ENCODE measurements around the gene KAZN.

Gene KAZN

GRCh38 chr1:14658642-14659041 lies 60.2 kb downstream of the KAZN start:
- Histone ChIP-seq H3K27ac (ENCODE audit: low read depth, low read length) (no peak overlapping the region), H3K27me3 (ENCODE audit: insufficient read depth, low read length) (no peaks in the 10 kb centered on the region), H3K4me1 (ENCODE audit: control insufficient read depth, insufficient read depth, low read length, unreplicated experiment) (no peaks in the 10 kb centered on the region), H3K36me3 (ENCODE audit: insufficient read depth, low read length) (no peaks in the 10 kb centered on the region), H3K79me2 (ENCODE audit: control insufficient read depth, insufficient read depth, low read length, unreplicated experiment) (no peaks in the 10 kb centered on the region), H2AFZ (ENCODE audit: low read length, unreplicated experiment) (no peak overlapping the region), H3K4me3 (ENCODE audit: low read depth, low read length) (no peak overlapping the region)

- Histone ChIP-seq H3K36me3 (ENCODE audit: insufficient read depth, low read length) (no peaks in the 10 kb centered on the region), H3K4me3 (ENCODE audit: low read depth, low read length) (no peak overlapping the region), H3K4me1 (ENCODE audit: control insufficient read depth, insufficient read depth, low read length, unreplicated experiment) (no peaks in the 10 kb centered on the region), H3K27me3 (ENCODE audit: insufficient read depth, low read length) (no peaks in the 10 kb centered on the region), H2AFZ (ENCODE audit: low read length, unreplicated experiment) (no peak overlapping the region), H3K79me2 (ENCODE audit: control insufficient read depth, insufficient read depth, low read length, unreplicated experiment) (no peaks in the 10 kb centered on the region), H3K27ac (ENCODE audit: low read depth, low read length) (no peak overlapping the region)
Measured at GRCh38 chr1:14659913-14660312, 61.4 kb downstream of the KAZN start.

GRCh38 chr1:14660801-14661200 lies 62.3 kb downstream of the KAZN start:
- Histone ChIP-seq H2AFZ (ENCODE audit: low read length, unreplicated experiment) (no peak overlapping the region), H3K79me2 (ENCODE audit: control insufficient read depth, insufficient read depth, low read length, unreplicated experiment) (no peaks in the 10 kb centered on the region), H3K4me3 (ENCODE audit: low read depth, low read length) (no peak overlapping the region), H3K4me1 (ENCODE audit: control insufficient read depth, insufficient read depth, low read length, unreplicated experiment) (no peaks in the 10 kb centered on the region), H3K27me3 (ENCODE audit: insufficient read depth, low read length) (no peaks in the 10 kb centered on the region), H3K27ac (ENCODE audit: low read depth, low read length) (no peak overlapping the region), H3K36me3 (ENCODE audit: insufficient read depth, low read length) (no peaks in the 10 kb centered on the region)

GRCh38 chr1:14661222-14661621 lies 62.7 kb downstream of the KAZN start:
- no peaks in the 10 kb centered on the region for H3K79me2 ChIP-seq (ENCODE audit: control insufficient read depth, insufficient read depth, low read length, unreplicated experiment)
- H2AFZ ChIP-seq (ENCODE audit: low read length, unreplicated experiment): no peak overlapping the region
- no peaks in the 10 kb centered on the region for H3K4me1 ChIP-seq (ENCODE audit: control insufficient read depth, insufficient read depth, low read length, unreplicated experiment)
- no peak overlapping the region for H3K27ac ChIP-seq (ENCODE audit: low read depth, low read length)
- H3K4me3 ChIP-seq (ENCODE audit: low read depth, low read length): no peak overlapping the region
- H3K36me3 ChIP-seq (ENCODE audit: insufficient read depth, low read length): no peaks in the 10 kb centered on the region
- no peaks in the 10 kb centered on the region for H3K27me3 ChIP-seq (ENCODE audit: insufficient read depth, low read length)

GRCh38 chr1:14662116-14662515 lies 63.6 kb downstream of the KAZN start:
- no peak overlapping the region for H2AFZ ChIP-seq (ENCODE audit: low read length, unreplicated experiment)
- H3K27ac ChIP-seq (ENCODE audit: low read depth, low read length): no peak overlapping the region
- H3K27me3 ChIP-seq (ENCODE audit: insufficient read depth, low read length): no peaks in the 10 kb centered on the region
- no peaks in the 10 kb centered on the region for H3K4me1 ChIP-seq (ENCODE audit: control insufficient read depth, insufficient read depth, low read length, unreplicated experiment)
- H3K4me3 ChIP-seq (ENCODE audit: low read depth, low read length): no peak overlapping the region
- H3K79me2 ChIP-seq (ENCODE audit: control insufficient read depth, insufficient read depth, low read length, unreplicated experiment): no peaks in the 10 kb centered on the region
- no peaks in the 10 kb centered on the region for H3K36me3 ChIP-seq (ENCODE audit: insufficient read depth, low read length)

- Histone ChIP-seq H3K36me3 (ENCODE audit: insufficient read depth, low read length) (no peaks in the 10 kb centered on the region), H3K4me1 (ENCODE audit: control insufficient read depth, insufficient read depth, low read length, unreplicated experiment) (no peaks in the 10 kb centered on the region), H3K4me3 (ENCODE audit: low read depth, low read length) (no peak overlapping the region), H3K27me3 (ENCODE audit: insufficient read depth, low read length) (no peaks in the 10 kb centered on the region), H3K79me2 (ENCODE audit: control insufficient read depth, insufficient read depth, low read length, unreplicated experiment) (no peaks in the 10 kb centered on the region), H2AFZ (ENCODE audit: low read length, unreplicated experiment) (no peak overlapping the region), H3K27ac (ENCODE audit: low read depth, low read length) (no peak overlapping the region)
Measured at GRCh38 chr1:14663773-14664172, 65.3 kb downstream of the KAZN start.

- Histone ChIP-seq H3K4me1 (ENCODE audit: control insufficient read depth, insufficient read depth, low read length, unreplicated experiment) (no peaks in the 10 kb centered on the region), H2AFZ (ENCODE audit: low read length, unreplicated experiment) (no peak overlapping the region), H3K79me2 (ENCODE audit: control insufficient read depth, insufficient read depth, low read length, unreplicated experiment) (no peaks in the 10 kb centered on the region), H3K27me3 (ENCODE audit: insufficient read depth, low read length) (no peaks in the 10 kb centered on the region), H3K36me3 (ENCODE audit: insufficient read depth, low read length) (no peaks in the 10 kb centered on the region), H3K4me3 (ENCODE audit: low read depth, low read length) (no peak overlapping the region), H3K27ac (ENCODE audit: low read depth, low read length) (no peak overlapping the region)
Measured at GRCh38 chr1:14666373-14666772, 67.9 kb downstream of the KAZN start.

GRCh38 chr1:14666962-14667650 lies 68.6 kb downstream of the KAZN start:
- Histone ChIP-seq H3K27me3 (ENCODE audit: insufficient read depth, low read length) (no peaks in the 10 kb centered on the region), H3K4me3 (ENCODE audit: low read depth, low read length) (no peak overlapping the region), H2AFZ (ENCODE audit: low read length, unreplicated experiment) (no peak overlapping the region), H3K36me3 (ENCODE audit: insufficient read depth, low read length) (no peaks in the 10 kb centered on the region), H3K27ac (ENCODE audit: low read depth, low read length) (no peak overlapping the region), H3K79me2 (ENCODE audit: control insufficient read depth, insufficient read depth, low read length, unreplicated experiment) (no peaks in the 10 kb centered on the region), H3K4me1 (ENCODE audit: control insufficient read depth, insufficient read depth, low read length, unreplicated experiment) (no peaks in the 10 kb centered on the region)

GRCh38 chr1:14667651-14667984 lies 69.1 kb downstream of the KAZN start:
- Histone ChIP-seq H2AFZ (ENCODE audit: low read length, unreplicated experiment) (no peak overlapping the region), H3K27me3 (ENCODE audit: insufficient read depth, low read length) (no peaks in the 10 kb centered on the region), H3K4me1 (ENCODE audit: control insufficient read depth, insufficient read depth, low read length, unreplicated experiment) (no peaks in the 10 kb centered on the region)

GRCh38 chr1:14668538-14668937 lies 70.1 kb downstream of the KAZN start:
- Histone ChIP-seq H3K27me3 (ENCODE audit: insufficient read depth, low read length) (no peaks in the 10 kb centered on the region), H3K4me1 (ENCODE audit: control insufficient read depth, insufficient read depth, low read length, unreplicated experiment) (no peaks in the 10 kb centered on the region), H3K27ac (ENCODE audit: low read depth, low read length) (no peak overlapping the region), H2AFZ (ENCODE audit: low read length, unreplicated experiment) (no peak overlapping the region), H3K4me3 (ENCODE audit: low read depth, low read length) (no peak overlapping the region), H3K36me3 (ENCODE audit: insufficient read depth, low read length) (no peaks in the 10 kb centered on the region), H3K79me2 (ENCODE audit: control insufficient read depth, insufficient read depth, low read length, unreplicated experiment) (no peaks in the 10 kb centered on the region)

More at GRCh38 chr1:14667651-14667984, 69.1 kb downstream of the KAZN start:
- no peak overlapping the region for H3K27ac ChIP-seq (ENCODE audit: low read depth, low read length)
- no peaks in the 10 kb centered on the region for H3K79me2 ChIP-seq (ENCODE audit: control insufficient read depth, insufficient read depth, low read length, unreplicated experiment)
- H3K36me3 ChIP-seq (ENCODE audit: insufficient read depth, low read length): no peaks in the 10 kb centered on the region
- no peak overlapping the region for H3K4me3 ChIP-seq (ENCODE audit: low read depth, low read length)

- no peak overlapping the region for H3K4me3 ChIP-seq (ENCODE audit: low read depth, low read length)
- H3K4me1 ChIP-seq (ENCODE audit: control insufficient read depth, insufficient read depth, low read length, unreplicated experiment): no peaks in the 10 kb centered on the region
- no peaks in the 10 kb centered on the region for H3K36me3 ChIP-seq (ENCODE audit: insufficient read depth, low read length)
- no peaks in the 10 kb centered on the region for H3K27me3 ChIP-seq (ENCODE audit: insufficient read depth, low read length)
- H2AFZ ChIP-seq (ENCODE audit: low read length, unreplicated experiment): no peak overlapping the region
- no peak overlapping the region for H3K27ac ChIP-seq (ENCODE audit: low read depth, low read length)
- no peaks in the 10 kb centered on the region for H3K79me2 ChIP-seq (ENCODE audit: control insufficient read depth, insufficient read depth, low read length, unreplicated experiment)
Measured at GRCh38 chr1:14672005-14672404, 73.5 kb downstream of the KAZN start.

All from ACC112 (cell line).